ENCODE results near the gene SBDS. TPM values are rescaled to one million over a fixed set of nuclear protein-coding genes. Genes with fewer than 3 reads are reported as not detected.
"Not testable (repeated sequence)": the region's sequence is repeated elsewhere in the genome, so short reads cannot be mapped to it uniquely, and the experiment has no call there.

SBDS gene
- total RNA-seq, 6 donors from 2014 or later: 34.6 to 172 (median 113) TPM

- Histone ChIP-seq H3K36me3 (peaks cover 0 to 79% (median 33%) of the 10 kb centered on the region in 4 donors), H3K27ac (no peak overlapping the region), H3K4me1 (no peaks in the 10 kb centered on the region), H3K27me3 (no peaks in the 10 kb centered on the region), H3K9me3 (no peaks in the 10 kb centered on the region), H3K4me3 (no peak overlapping the region)
- DNase-seq: no peak
- TF ChIP-seq POLR2AphosphoS5 (IDR thresholded peaks at IDR 0.05): no peak
- TF ChIP-seq POLR2A (IDR thresholded peaks at IDR 0.05): no peak
- TF ChIP-seq CTCF (IDR thresholded peaks at IDR 0.05): no peak
- no peak for TF ChIP-seq EP300 (IDR thresholded peaks at IDR 0.05)
- WGBS, 2 donors: 92 to 93% methylated on average over 4 of the region's 4 CpGs
- no peak for ATAC-seq (ENCODE audit: low FRiP score in 2 of 2)
Observed at GRCh38 chr7:67008260-67008659, 12.9 kb upstream of the SBDS start.

GRCh38 chr7:67006965-67007364 lies 11.6 kb upstream of the SBDS start:
- no peaks in the 10 kb centered on the region for H3K27me3 ChIP-seq
- no peaks in the 10 kb centered on the region for H3K9me3 ChIP-seq
- no peaks in the 10 kb centered on the region for H3K4me1 ChIP-seq
- H3K4me3 ChIP-seq: no peak overlapping the region
- no peak overlapping the region for H3K27ac ChIP-seq
- TF ChIP-seq EP300 (IDR thresholded peaks at IDR 0.05): no peak
- no peak for TF ChIP-seq POLR2A (IDR thresholded peaks at IDR 0.05)
- no peak for TF ChIP-seq POLR2AphosphoS5 (IDR thresholded peaks at IDR 0.05)
- ATAC-seq (ENCODE audit: low FRiP score in 2 of 2): no peak
- H3K36me3 ChIP-seq: peaks cover 0 to 66% (median 28%) of the 10 kb centered on the region in 4 donors
- 75 to 86% methylated on average over 2 of the region's 2 CpGs for WGBS, 2 donors
- no peak for DNase-seq

- not testable (repeated sequence) for H3K4me3 ChIP-seq; H3K9me3 ChIP-seq; DNase-seq; H3K4me1 ChIP-seq; H3K27ac ChIP-seq; ATAC-seq (ENCODE audit: low FRiP score in 2 of 2); H3K27me3 ChIP-seq
- 88 to 93% methylated on average over 2 of the region's 2 CpGs for WGBS, 2 donors
- H3K36me3 ChIP-seq: peaks cover 0 to 52% (median 19%) of the 10 kb centered on the region in 4 donors
Observed at GRCh38 chr7:67004145-67004544, 8.8 kb upstream of the SBDS start.

- Histone ChIP-seq H3K36me3 (peaks cover 0 to 30% (median 7%) of the 10 kb centered on the region in 4 donors), H3K4me1 (peaks cover 6 to 10% (median 9%) of the 10 kb centered on the region in 4 donors)
- not testable (repeated sequence) for DNase-seq, H3K9me3 ChIP-seq, H3K27me3 ChIP-seq, H3K4me3 ChIP-seq, H3K27ac ChIP-seq
- TF ChIP-seq CTCF (IDR thresholded peaks at IDR 0.05): peak in 2 of 6 experiments; percentile 16 to 22
- ATAC-seq (ENCODE audit: low FRiP score in 2 of 2): peak in 1 of 2 donors; percentile 29
- 47 to 48% methylated on average over 4 of the region's 5 CpGs for WGBS, 2 donors
Observed at GRCh38 chr7:67000601-67001258, 5.3 kb upstream of the SBDS start.

- not testable (repeated sequence) for H3K27me3 ChIP-seq, H3K9me3 ChIP-seq
- Histone ChIP-seq H3K27ac (peak within 1 kb of the TSS; percentile 79 to 99 (median 96)), H3K4me3 (peak within 1 kb of the TSS; percentile 57 to 89 (median 72)), H3K36me3 (peaks cover 6 to 37% (median 22%) of the 10 kb centered on the region in 4 donors), H3K4me1 (peaks cover 13 to 24% (median 20%) of the 10 kb centered on the region in 4 donors)
- peak; percentile 94 to 99 for ATAC-seq (ENCODE audit: low FRiP score in 2 of 2)
- 0% methylated on average over 23 to 43 of the region's 44 CpGs for WGBS, 2 donors
- peak in 2 of 4 donors; percentile 17 to 80 for TF ChIP-seq POLR2A (IDR thresholded peaks at IDR 0.05)
- peak; percentile 37 to 72 for TF ChIP-seq POLR2AphosphoS5 (IDR thresholded peaks at IDR 0.05)
- DNase-seq: peak; percentile 90 to 99
Observed at GRCh38 chr7:66996444-66997191, 1.2 kb upstream of the SBDS start, which contains the start of gene TYW1. TSS of gene TYW1 (plus strand) at chr7:66996833. CDS start at chr7:66996979, 146 bp downstream.

- peak overlapping the region; percentile 95 to 99 (median 98) for H3K27ac ChIP-seq
- WGBS, 2 donors: 1 to 6% methylated on average over 9 of the region's 9 CpGs
Observed at GRCh38 chr7:66994691-66995049, 716 bp downstream of the SBDS start.

GRCh38 chr7:66994051-66994450 lies 1.3 kb downstream of the SBDS start:
- not testable (repeated sequence) for H3K9me3 ChIP-seq; DNase-seq; ATAC-seq (ENCODE audit: low FRiP score in 2 of 2); H3K27me3 ChIP-seq
- 62% methylated on average over 5 of the region's 5 CpGs for WGBS, 2 donors
- H3K4me1 ChIP-seq: peaks cover 13 to 24% (median 20%) of the 10 kb centered on the region in 4 donors
- peak overlapping the region; percentile 95 to 99 (median 98) for H3K27ac ChIP-seq
- peak overlapping the region in 3 of 4 donors; percentile 60 to 89 (median 84) for H3K4me3 ChIP-seq
- peaks cover 24 to 50% (median 43%) of the 10 kb centered on the region in 4 donors for H3K36me3 ChIP-seq

More at GRCh38 chr7:66994691-66995049, 716 bp downstream of the SBDS start:
- TF ChIP-seq POLR2A (IDR thresholded peaks at IDR 0.05): peak in 1 of 4 donors; percentile 23
- TF ChIP-seq POLR2AphosphoS5 (IDR thresholded peaks at IDR 0.05): peak; percentile 83 to 85
- peak in 2 of 6 experiments; percentile 21 to 28 for TF ChIP-seq CTCF (IDR thresholded peaks at IDR 0.05)
- peak in 1 of 2 donors; percentile 81 for DNase-seq
- Histone ChIP-seq H3K4me3 (peak overlapping the region; percentile 47 to 89 (median 72)), H3K36me3 (peaks cover 20 to 49% (median 38%) of the 10 kb centered on the region in 4 donors), H3K4me1 (peaks cover 13 to 24% (median 20%) of the 10 kb centered on the region in 4 donors)
- not testable (repeated sequence) for H3K27me3 ChIP-seq, H3K9me3 ChIP-seq
- ATAC-seq (ENCODE audit: low FRiP score in 2 of 2): peak; percentile 77 to 90

- H3K9me3 ChIP-seq; ATAC-seq (ENCODE audit: low FRiP score in 2 of 2); H3K27me3 ChIP-seq; DNase-seq; H3K4me3 ChIP-seq; H3K27ac ChIP-seq: not testable (repeated sequence)
- Histone ChIP-seq H3K36me3 (peaks cover 36 to 79% (median 63%) of the 10 kb centered on the region in 4 donors), H3K4me1 (peaks cover 7 to 13% (median 11%) of the 10 kb centered on the region in 4 donors)
- 96 to 97% methylated on average over 1 of the region's 3 CpGs for WGBS, 2 donors
Observed at GRCh38 chr7:66989552-66989951, 5.8 kb downstream of the SBDS start.

All from upper lobe of left lung (tissue), 6 donors.